HG03442 (cell line): ENCODE results near the gene DOHH.

Experiments used
- ATAC-seq: cut with Tn5 transposase; IDR thresholded peaks from one replicate; pipeline ENCODE4 v1.9.1; 2021; ENCODE audit warnings: mild to moderate bottlenecking, moderate library complexity; ENCODE audit not compliant: unreplicated experiment

DOHH gene

DNA sequence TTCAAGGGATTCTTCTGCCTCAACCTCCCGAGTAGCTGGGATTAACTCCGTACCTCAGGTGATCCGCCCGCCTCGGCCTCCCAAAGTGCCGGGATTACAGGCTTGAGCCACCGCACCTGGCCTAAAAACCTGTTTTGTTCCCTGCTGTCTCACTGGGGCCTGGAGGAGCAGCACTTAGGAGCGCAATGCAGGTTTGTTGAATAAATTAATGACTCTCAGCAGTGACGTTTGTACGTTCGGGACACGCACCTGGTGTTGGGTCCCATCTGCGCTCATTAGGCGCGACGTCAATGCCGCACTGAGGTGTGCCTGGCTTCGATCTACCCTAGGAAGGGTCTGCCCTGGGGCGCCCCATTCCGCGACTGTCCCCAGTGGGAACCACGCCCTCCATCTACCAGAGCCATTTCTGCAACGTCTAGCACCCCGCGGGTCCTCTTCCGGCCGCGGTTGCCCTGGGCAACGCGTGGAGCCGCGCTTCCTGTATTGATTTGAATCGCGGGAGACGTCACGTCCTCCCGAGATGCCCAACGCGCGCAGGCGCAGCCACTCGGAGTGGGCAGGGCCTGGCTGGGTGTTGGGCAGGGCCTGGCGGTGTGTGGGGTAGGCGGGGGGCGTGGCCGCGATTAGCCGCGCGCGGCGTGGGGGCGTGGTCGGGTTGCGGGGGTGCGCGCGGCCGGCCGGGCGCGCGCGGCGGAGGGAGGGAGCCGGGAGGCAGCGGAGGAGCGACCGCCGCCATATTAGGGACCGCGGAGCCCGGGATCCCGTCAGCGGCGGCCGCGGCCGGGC, 5.3 kb upstream of the DOHH start, which contains the start of gene FZR1:
Gene FZR1, plus strand, starts transcription at position 714 of the 786 bp plus-strand sequence. CDS start 16,679 bp downstream, outside the sequence.
- peak; percentile 90 for ATAC-seq

DNA sequence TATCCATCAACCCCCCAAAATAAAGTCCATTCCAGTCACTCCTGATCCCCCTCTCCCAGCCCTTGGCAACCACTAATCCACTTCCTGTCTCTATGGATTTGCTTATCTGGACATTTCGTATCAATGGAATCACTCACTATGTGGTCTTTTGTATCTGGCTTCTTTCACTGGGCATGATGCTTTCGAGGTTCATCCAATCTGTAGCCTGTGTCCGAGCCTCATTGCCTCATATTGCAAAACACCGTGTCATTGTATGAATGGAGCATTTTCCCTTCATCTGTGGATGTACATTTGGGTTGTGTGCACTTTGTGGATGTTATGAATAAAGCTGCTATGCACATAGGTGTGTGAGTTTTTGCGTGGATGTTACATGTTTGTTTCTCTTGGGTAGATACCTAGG, 4.3 kb upstream of the DOHH start:
- no peak for ATAC-seq

GRCh38 chr19:3503036-3503572, 2.6 kb upstream of the DOHH start:
- ATAC-seq = no peak

- ATAC-seq = no peak
Measured at GRCh38 chr19:3501780-3502179, 1.3 kb upstream of the DOHH start.

GRCh38 chr19:3499738-3500428, 591 bp downstream of the DOHH start:
- peak; percentile 10 for ATAC-seq

DNA sequence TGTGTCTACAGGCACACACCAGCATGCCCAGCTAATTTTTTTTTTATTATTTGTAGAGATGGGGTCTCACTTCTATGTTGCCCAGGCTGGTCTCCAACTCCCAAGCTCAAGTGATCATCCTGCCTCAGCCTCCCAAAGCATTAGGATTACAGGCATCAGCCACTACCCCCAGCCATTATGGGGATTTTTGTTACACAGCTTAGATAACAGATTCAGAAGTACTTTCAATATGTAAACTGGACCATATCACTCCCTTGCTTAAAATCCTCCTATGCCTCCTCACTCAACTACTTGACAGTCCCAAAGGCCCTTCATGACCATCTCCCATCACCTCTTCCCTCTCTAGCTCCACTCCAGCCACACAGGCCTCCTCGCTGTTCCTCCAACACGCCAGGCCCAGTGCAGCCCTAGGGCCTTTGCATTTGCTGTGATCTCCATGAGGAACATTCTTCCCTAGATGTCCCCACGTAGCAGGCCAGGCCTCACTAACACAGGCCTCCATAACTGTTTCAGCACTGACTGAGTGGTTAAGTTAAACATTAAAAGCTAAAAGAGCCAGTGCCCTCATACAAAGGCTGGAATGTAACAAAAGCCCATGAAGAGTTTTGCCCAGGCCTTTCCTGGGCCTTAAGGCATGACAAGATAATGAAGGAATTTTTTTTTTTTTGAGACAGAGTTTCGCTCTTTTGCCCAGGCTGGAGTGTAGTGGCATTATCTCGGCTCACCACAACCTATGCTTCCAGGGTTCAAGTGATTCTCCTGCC, 2.5 kb downstream of the DOHH start:
- no peak for ATAC-seq

GRCh38 chr19:3496392-3497273, 3.8 kb downstream of the DOHH start:
- no peak for ATAC-seq

GRCh38 chr19:3494559-3494958, 5.9 kb downstream of the DOHH start:
- no peak for ATAC-seq

DNA sequence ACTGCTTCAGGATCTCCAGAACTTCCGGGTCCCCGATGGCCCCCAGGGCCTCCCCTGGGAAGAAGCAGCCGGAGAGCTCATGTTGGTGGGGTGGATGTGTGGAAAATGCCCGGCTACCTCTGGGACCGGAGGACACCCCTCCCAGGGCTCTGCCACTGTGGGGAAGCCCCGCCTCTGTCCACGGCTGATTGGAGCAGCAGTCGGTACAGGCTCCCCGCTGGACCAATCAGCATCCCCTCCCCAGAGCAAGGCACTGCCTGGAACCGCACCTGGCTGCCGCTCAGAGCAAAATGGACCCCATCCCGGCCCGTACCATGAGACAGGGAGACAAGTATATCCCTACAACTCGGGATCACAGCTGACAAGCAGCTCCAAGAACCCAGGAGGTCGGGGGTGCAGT, 6.4 kb downstream of the DOHH start:
- no peak for ATAC-seq

DNA sequence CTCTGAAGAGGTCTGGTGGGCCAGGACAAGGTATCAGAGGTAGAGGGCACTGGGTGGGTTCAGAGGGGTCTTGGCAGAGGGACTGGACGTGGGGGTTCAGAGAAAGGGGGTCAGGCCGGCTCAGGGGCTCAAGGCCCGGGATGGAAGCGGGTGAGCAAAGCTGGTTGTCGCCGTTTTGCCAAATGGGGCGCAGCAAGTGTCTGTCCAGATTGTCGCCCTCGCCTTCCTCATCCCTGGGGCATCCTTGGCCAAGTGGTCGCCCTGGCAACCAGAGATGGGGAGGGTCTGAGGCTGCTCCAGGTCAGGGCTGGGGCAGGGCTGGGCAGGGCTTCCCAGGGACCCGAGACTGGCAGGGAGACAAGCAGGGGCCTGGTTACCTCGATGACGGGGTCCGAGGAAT, 6.8 kb downstream of the DOHH start:
- no peak for ATAC-seq

GRCh38 chr19:3492919-3493318, 7.6 kb downstream of the DOHH start:
- ATAC-seq = no peak

DNA sequence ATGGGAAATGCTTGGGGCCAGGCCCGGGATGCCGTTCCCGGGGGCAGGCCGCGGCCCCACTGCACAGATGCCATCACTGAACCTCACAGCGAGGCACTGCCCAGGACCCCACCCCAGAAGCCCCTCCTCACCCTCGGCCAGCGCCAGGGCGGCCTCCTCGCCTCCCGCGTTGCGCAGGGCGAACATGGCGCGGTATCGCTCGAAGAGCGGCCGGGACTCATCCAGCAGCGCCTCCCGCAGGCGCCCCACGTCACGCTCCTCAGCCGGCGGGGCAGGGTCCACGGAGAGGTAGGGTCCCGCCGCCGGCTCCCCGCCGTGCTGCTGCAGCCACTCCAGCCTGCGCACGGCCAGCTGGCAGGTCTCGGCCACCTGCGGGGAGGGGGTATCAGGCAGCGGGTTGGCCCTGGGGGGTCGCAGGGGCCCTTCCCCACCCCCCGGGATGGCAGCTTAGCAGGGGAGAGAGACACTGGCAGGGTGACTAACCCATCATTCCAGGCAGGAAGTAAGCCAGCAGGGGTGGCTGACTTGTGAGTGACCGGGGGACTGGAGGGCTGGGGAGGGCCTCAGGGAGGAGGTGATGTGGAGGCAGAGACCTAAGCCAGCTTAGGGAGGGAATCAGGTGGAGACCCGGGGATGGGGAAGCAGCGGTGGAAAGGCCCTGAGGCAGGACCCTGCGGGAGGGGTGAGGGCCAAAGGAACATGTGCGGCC, 8.2 kb downstream of the DOHH start:
- ATAC-seq = no peak

DNA sequence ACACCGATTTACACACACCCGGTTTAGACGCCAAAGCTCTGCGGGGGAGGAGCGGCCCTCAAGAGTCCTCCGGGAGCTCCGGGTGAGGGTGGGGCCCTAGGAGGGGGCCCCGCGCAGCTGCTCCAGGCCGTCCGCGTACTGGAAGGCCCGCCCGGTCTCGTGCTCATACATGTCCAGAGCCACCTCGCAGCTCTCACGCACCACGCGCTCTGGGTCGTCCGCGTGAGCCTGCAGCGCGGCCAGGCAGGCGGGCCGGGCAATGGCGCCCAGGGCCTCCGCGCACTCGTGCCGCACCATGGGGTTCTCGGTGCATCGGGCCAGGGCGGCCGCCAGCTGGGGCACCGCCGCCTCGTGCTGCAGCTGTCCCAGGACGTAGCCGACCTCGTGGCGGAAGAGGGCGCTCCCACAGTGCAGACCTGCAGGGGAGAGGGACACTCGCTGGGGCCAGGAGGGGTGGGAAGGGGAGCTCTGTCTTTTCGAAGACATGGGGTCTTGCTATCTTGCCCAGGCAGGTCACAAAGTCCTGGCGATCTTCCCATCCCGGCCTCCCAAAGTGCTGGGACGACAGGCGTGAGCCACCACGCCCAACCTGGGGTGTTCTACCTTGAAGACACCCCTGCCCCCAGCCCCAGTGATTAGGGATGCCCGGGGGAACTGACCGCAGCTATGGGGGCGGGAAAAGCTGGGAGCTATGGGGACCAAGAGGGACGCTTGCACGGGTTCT, 8.9 kb downstream of the DOHH start:
- no peak for ATAC-seq

DNA sequence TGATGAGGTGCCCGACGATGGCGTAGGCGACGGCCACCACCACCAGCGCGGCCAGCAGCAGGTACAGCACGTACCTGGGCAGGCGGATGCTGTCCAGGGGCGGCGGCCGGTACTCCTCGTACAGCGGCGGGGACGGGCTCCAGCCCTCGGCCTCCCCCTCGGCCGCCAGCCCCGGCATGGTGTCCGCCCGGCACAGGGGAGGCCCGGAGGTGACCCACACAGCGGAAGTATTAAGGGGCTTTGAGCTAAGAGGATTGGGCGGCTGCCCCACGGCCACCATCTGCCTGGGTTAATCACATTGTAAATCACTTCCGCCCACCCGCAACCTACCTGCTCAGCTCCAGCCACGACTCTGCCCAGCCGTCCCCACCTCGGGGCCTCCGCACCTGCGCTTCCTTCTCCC, 17.2 kb downstream of the DOHH start, which contains the start of gene SMIM44:
Gene SMIM44, minus strand, starts transcription at position 216 of the 403 bp plus-strand sequence. Its CDS starts 38 bp downstream, at position 178.
- no peak for ATAC-seq

- ATAC-seq = no peak
Measured at GRCh38 chr19:3482507-3483225, 17.8 kb downstream of the DOHH start.

GRCh38 chr19:3481241-3482090, 19.0 kb downstream of the DOHH start:
- ATAC-seq = no peak

DNA sequence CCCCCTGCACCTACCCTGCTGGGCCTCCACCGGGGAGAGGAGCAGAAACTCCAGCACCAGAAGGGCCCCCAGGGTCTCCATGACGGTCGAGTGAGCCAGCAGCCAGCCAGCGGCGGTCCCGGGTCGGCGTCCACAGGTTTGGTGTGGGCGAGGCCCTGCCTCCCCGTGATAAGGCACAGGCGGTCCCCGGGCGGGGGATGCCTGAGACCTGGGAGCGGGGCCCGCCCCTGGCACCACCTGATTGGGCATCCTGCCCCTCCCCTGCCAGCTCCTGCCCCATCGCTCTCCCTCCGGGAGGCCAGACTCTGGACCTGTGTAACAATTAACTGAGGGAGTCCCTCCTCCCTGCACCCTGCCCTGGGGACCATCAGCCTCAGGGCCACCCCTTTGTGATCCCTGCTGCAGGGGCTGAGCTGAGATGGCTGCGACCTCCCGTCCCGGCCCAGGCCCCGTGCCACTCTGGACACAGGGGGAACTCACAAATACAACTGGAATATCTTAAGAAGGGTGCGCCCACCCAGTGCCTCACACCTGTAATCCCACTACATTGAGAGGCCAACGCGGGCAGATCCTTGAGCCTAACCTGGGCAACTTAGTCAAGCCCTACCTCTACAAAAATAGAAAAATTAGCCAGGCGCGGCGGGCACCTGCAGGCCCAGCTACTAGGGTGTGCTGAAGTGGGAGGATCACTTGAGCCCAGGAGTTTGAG, 19.9 kb downstream of the DOHH start, which contains the start of gene SMIM24:
Gene SMIM24, minus strand, starts transcription at position 143 of the 709 bp plus-strand sequence. Its CDS starts 62 bp downstream, at position 81.
- no peak for ATAC-seq
